GM21619 (cell line): ENCODE data around the gene LARGE2.

Source experiments
- ATAC-seq: cut with Tn5 transposase; IDR thresholded peaks from one replicate; pipeline ENCODE4 v1.9.1; 2021; ENCODE audit not compliant: unreplicated experiment

The LARGE2 gene

DNA sequence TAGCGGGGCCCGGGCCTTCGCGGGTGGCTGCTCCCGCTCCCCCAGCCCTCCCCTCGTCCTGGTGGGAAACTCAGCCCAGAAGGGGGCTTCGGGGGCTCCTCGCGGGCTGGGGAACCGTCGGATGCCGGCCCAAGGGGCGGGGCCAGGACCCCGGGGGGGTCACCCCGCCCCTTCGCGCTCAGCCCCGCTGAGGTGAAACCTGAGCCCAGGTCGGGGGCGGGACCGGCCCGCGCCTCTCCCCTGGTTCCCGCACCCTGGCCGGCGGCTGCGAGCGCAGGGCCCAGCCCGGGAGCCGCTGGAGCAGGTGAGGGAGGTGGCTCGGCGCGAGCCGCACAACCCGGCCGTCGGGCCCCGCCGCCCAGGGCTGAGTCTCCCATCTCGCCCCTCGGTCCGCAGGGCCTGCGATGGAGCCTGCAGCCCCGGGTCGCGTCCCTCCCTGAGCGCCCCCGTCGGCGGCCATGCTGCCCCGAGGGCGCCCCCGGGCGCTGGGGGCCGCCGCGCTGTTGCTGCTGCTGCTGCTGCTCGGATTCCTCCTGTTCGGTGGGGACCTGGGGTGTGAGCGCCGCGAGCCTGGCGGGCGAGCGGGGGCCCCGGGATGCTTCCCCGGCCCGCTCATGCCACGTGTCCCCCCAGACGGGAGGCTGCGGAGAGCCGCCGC, at the start of gene LARGE2:
Gene LARGE2, plus strand, starts transcription at position 232 of the 658 bp plus-strand sequence. Its CDS starts 227 bp downstream, at position 459.
- ATAC-seq, result no peak

- no peak for ATAC-seq
These were observed 46.1 kb upstream of the LARGE2 start for GRCh38 chr11:45876401-45876800.

GRCh38 chr11:45877221-45877620, 45.2 kb upstream of the LARGE2 start:
- ATAC-seq, result no peak

- ATAC-seq, result no peak
These were observed 44.6 kb upstream of the LARGE2 start for GRCh38 chr11:45877845-45878244.

- ATAC-seq, result no peak
These were observed 42.4 kb upstream of the LARGE2 start for GRCh38 chr11:45879803-45880686.

DNA sequence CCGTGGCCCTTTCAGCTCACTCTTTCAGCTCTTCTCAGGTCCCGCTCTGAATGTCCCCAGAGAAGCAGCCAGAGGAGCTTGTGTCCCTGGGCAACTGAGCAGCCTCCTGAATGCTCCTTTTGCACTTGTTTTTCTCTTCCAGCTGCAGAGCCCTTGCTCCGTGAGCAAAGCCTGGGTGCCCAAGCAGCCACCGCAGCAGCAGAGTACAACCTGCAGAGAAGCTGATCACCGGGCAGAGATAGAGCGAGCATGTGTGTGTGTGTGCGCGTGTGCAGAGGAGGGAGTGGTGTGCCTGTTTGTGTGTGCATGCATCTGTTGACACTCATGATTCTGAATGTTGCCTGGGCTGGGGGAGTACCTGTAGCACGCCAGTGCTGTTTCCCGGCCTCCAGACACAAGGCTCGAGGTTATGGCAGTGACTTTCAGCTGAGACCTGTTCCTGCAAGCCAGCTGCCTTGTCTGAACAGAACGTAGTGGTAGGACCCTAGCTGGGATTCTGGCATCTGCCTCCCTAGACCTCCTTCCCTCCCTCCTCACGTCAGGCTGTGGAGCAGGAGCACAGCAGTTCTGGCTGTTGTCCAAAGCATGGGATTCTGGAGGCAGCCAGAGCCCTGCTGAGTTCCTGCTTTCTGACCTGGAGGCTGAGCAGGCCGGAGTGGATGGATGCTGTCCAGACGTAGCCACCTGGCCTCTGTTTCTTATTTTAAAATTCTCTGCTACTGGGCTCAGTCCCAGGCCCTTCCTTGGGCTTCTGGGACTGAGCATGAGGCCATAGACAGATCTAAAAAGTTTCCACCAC, 41.5 kb upstream of the LARGE2 start:
- no peak for ATAC-seq

DNA sequence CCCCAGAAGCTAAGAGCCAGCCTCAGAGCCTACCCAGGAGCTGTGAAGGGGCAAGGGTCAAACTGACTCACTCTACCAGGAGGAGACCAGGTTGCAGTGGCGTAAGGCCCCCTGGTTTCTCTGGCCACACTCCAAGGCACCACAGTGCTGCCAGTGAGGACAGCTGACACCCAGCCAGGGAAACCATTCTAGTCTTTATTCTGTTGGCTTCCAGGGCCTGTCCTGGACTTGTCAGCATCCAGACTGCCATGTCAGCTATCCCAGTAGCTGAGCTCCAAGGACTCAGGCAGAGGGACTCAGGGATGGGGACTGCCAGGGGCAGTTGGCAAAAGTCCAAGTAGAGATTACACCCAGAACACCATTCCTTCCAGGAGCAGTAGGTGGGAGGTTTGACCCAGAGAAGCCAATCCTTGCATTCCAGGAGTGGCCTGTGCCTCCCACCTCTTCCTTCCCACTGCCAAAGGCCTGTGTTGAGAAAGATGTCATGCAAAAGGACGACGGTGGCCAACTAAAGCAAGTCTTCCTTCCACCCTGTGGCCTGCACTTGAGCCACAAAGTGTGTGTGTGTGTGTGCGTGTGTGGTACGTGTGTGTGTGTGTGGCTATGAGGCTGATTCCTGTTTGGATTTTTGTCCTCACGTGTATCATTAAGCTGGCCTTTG, 40.6 kb upstream of the LARGE2 start:
- no peak for ATAC-seq

- ATAC-seq, result no peak
These were observed 37.8 kb upstream of the LARGE2 start for GRCh38 chr11:45884596-45885185.

GRCh38 chr11:45885274-45885920, 37.1 kb upstream of the LARGE2 start, which contains the start of gene MAPK8IP1:
Gene MAPK8IP1 (plus strand): TSS chr11:45885651. CDS start chr11:45885821, 170 bp downstream.
- ATAC-seq, result no peak

- ATAC-seq, result no peak
These were observed 36.3 kb upstream of the LARGE2 start for GRCh38 chr11:45885921-45886721.

GRCh38 chr11:45886816-45887520, 35.5 kb upstream of the LARGE2 start:
- no peak for ATAC-seq

DNA sequence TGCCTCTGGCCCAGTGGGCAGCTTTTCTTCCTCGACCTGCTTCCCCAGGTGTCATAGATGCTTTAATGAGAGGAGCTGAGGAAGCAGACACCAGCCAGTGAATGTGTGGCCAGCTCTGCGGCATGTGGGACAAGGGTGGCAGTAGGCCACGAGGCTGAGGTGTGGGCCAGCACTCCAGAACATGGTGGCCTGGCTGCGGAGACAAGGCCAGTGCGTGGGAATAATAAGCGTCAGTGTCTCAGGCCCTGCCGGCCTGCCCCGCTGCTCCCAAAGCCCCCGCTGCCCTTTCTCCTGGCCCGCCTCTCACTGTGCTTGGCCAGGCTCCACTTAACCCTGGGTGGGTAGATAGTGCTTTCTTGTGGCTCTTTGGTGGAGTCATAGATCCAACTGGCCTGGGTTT, 34.9 kb upstream of the LARGE2 start:
- no peak for ATAC-seq

- ATAC-seq, result no peak
These were observed 32.9 kb upstream of the LARGE2 start for GRCh38 chr11:45889555-45889954.

GRCh38 chr11:45889966-45890365, 32.5 kb upstream of the LARGE2 start:
- ATAC-seq, result no peak

GRCh38 chr11:45890886-45891550, 31.4 kb upstream of the LARGE2 start:
- no peak for ATAC-seq

GRCh38 chr11:45892856-45893255, 29.6 kb upstream of the LARGE2 start:
- ATAC-seq, result no peak

DNA sequence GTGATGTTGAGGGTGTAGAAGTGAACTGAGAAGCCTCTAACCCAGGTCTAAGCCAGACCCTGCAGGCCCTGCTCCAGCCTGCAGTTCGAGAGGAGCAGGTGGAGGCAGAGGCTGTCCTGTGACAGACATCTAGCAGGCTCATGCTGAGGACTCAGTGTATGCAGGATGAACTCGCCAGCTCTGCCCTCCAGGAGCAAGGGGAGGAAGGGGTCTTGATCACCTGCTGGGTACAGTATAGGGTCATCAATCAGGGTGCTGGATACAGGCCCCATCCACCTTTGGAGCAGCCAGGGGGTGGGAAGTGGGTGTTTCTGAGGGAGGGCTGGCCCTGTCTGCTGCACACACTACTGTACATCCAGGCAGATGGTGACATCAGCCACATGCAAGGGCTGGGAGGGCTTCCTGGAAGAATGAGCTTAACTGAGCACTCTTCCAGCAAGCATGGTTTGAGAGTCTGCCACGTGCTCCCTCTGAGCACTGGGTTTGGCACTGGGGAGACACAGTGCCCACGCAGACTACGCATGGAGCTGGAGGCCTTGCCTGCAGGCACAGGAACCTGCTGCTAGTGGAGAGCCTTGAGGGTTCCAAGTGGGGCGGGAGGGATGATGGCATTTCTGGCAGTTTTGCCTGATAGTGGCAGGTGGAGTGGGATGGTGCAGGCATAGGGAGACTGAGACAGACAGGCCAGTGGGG, 27.8 kb upstream of the LARGE2 start:
- ATAC-seq, result no peak
